Activated CD4-positive, alpha-beta T cell treated with anti-CD3 and anti-CD28 coated beads, Interleukin-2, amount 10 ng/mL, durations not matched to agents 24 days and 14 days (primary cell): ENCODE data around the gene HDC. TPM values are rescaled to one million over a fixed set of nuclear protein-coding genes. Genes with fewer than 3 reads are reported as not detected.

Experiments
- DNase-seq: peaks from one replicate; pipeline ENCODE4 v3.0.0; 2022
- H3K27ac Mint-ChIP-seq: one replicate; pipeline ENCODE4 v1.8.0; 2022; ENCODE audit warnings: mild to moderate bottlenecking, mixed read lengths
- H3K27me3 Mint-ChIP-seq: one replicate; pipeline ENCODE4 v1.8.0; 2022; ENCODE audit warnings: mixed read lengths
- H3K36me3 Mint-ChIP-seq: one replicate; pipeline ENCODE4 v1.8.0; 2022; ENCODE audit warnings: low read depth, mild to moderate bottlenecking, mixed read lengths
- H3K4me1 Mint-ChIP-seq: one replicate; pipeline ENCODE4 v1.8.0; 2021; ENCODE audit warnings: mixed read lengths
- H3K4me3 Mint-ChIP-seq: one replicate; pipeline ENCODE4 v1.8.0; 2022; ENCODE audit warnings: mild to moderate bottlenecking, moderate library complexity, mixed read lengths
- H3K9me3 Mint-ChIP-seq: one replicate; pipeline ENCODE4 v1.8.0; 2021; ENCODE audit warnings: mixed read lengths
- intact Hi-C: fragments of 100-400 bp; cut with micrococcal nuclease; formaldehyde crosslinking; loops from one replicate; pipeline ENCODE4 v1.15.1; 2023
- total RNA-seq: library from RNA; stranded (reverse); gene quantifications from 2 replicates; pipeline ENCODE4 v1.2.3, GENCODE V29; 2022

HDC gene
- total RNA-seq, result 2.7 and 3.1 TPM in 2 replicates

DNA sequence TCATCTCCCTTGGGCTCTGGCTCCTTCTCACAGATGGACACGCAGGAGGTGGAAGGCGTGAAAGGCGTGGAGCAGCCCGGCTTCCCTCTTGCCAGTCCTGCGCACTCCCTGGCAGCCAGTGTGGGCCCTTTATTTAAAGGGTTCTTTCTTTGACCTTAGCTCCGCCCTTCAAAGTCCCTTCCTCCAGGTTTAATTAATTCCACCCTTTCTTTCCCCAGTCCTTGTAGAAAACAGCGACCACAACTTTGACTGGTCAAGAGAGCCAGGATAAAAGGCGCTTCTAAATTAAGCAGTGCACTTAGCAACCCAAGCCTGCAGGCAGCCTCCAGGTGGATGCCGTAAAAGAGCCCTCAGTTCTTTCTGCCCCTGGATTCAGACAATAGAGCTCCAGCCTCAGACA lies at the start of gene HDC:
Gene HDC (minus strand): TSS at position 107 of the 400 bp plus-strand sequence. CDS start 103 bp downstream, at position 4.
- Mint-ChIP-seq H3K27ac (peak within 1 kb of the TSS; percentile 95), H3K36me3 (peaks cover 7% of the 10 kb centered on the region), H3K9me3 (peaks cover 6% of the 10 kb centered on the region), H3K27me3 (no peaks in the 10 kb centered on the region), H3K4me3 (no peak within 1 kb of the TSS), H3K4me1 (peaks cover 39% of the 10 kb centered on the region)
- intact Hi-C loops, result no loop called here
- peak; percentile 49 for DNase-seq

DNA sequence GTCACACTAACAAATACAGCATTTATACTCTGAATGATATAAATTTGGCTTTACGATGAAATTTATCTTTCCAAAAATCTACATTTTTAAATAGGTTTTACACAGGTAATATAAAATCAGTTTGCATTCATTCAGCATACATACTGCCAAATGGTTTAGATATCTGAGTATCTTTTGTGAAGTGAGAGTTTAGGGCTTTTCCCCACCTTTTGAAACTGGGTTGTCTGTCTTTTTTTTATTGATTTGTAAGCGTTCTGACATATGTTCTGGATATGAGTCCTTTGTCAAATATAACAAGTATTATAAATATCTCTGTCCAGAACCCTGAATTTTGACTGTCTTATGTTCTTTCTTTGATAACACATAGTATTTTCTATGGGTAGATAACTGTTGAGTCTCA lies 47.1 kb upstream of the HDC start:
- Mint-ChIP-seq H3K4me3 (no peak overlapping the region), H3K9me3 (peaks cover 8% of the 10 kb centered on the region), H3K27ac (no peak overlapping the region), H3K4me1 (peaks cover 16% of the 10 kb centered on the region), H3K36me3 (peaks cover 27% of the 10 kb centered on the region), H3K27me3 (no peaks in the 10 kb centered on the region)
- intact Hi-C loops, result loop anchor here (5.0 to 10.0 kb wide), 4 partner anchors 165 to 1078 kb away; no protein-coding TSS in a partner anchor
- DNase-seq, result no peak

DNA sequence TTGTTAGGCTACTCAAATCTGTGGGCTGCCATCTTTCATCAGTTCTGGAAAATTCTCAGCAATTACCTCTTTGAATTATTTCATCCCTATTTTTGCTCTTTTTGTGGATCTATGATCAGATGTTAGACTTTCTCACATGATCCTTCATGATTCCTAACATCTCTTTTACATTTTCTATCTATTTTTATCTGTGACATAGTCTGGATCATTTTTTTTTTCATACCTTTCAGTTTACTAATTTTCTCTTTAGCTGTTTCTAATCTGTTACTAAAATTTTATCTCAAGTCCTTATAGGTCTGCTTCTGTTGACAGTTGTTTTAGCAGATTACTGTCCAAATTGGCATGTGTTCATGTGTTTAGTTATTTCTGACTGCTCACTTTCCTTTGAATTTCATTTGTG lies 42.3 kb upstream of the HDC start:
- DNase-seq, result no peak

GRCh38 chr15:50304836-50305235 lies 39.3 kb upstream of the HDC start:
- intact Hi-C loops, result no loop called here
- no peak for DNase-seq
- H3K27ac Mint-ChIP-seq, result no peak overlapping the region
- H3K4me1 Mint-ChIP-seq, result no peaks in the 10 kb centered on the region
- no peak overlapping the region for H3K4me3 Mint-ChIP-seq
- H3K27me3 Mint-ChIP-seq, result no peaks in the 10 kb centered on the region
- H3K36me3 Mint-ChIP-seq, result peaks cover 74% of the 10 kb centered on the region
- H3K9me3 Mint-ChIP-seq, result peaks cover 17% of the 10 kb centered on the region

More for the DNA sequence above, 42.3 kb upstream of the HDC start:
- Mint-ChIP-seq H3K4me3 (no peak overlapping the region), H3K36me3 (peaks cover 52% of the 10 kb centered on the region), H3K4me1 (peaks cover 4% of the 10 kb centered on the region), H3K27me3 (no peaks in the 10 kb centered on the region), H3K27ac (no peak overlapping the region), H3K9me3 (peaks cover 17% of the 10 kb centered on the region)
- intact Hi-C loops, result no loop called here

- DNase-seq, result no peak
- Mint-ChIP-seq H3K9me3 (peaks cover 8% of the 10 kb centered on the region), H3K36me3 (peaks cover 71% of the 10 kb centered on the region), H3K27me3 (no peaks in the 10 kb centered on the region), H3K4me3 (no peak overlapping the region), H3K4me1 (no peaks in the 10 kb centered on the region), H3K27ac (no peak overlapping the region)
- intact Hi-C loops, result no loop called here
Measured at GRCh38 chr15:50302581-50302980, 37.1 kb upstream of the HDC start.

DNA sequence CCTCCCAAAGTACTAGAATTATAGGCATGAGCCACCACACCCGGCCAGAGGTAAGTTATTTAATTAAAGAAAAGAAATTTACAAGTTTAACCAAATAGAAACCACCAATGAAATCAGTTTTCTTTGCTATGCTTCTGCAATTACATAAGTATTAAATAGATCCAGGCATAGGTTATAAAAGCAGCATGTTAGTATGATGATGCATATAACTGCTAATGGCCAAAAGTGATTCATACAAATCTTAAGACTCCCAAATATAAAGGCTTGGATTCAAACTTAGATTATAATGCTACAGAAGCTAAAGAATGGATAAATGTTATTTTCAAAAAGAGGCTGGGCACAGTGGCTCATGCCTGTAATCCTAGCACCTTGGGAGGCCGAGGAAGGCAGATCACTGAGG lies 32.8 kb upstream of the HDC start:
- no peaks in the 10 kb centered on the region for H3K27me3 Mint-ChIP-seq
- H3K9me3 Mint-ChIP-seq, result no peaks in the 10 kb centered on the region
- peaks cover 3% of the 10 kb centered on the region for H3K4me1 Mint-ChIP-seq
- peaks cover 66% of the 10 kb centered on the region for H3K36me3 Mint-ChIP-seq
- H3K27ac Mint-ChIP-seq, result no peak overlapping the region
- intact Hi-C loops, result loop anchor here (5.0 kb wide), 1 partner anchor 36 kb away; no protein-coding TSS in a partner anchor
- no peak for DNase-seq
- H3K4me3 Mint-ChIP-seq, result no peak overlapping the region

DNA sequence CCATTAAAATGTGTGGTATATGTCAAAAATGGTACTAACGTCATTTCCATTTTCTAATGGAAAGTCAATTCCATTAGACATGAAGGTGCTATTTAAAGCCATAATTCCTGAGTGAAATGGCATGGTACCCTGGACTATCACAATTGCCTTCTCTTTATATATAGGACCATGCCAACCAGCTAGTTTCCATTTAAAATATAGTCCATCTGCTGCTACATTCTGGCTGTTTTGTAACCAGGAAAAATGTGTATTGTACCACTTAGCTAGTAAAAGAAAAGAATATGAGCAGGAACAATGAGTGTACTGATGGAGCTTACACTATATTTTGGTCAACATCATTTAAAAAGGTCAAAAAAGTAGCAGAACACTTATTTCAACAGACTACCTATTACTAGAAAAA lies 30.4 kb upstream of the HDC start:
- H3K9me3 Mint-ChIP-seq, result no peaks in the 10 kb centered on the region
- peaks cover 3% of the 10 kb centered on the region for H3K4me1 Mint-ChIP-seq
- H3K27ac Mint-ChIP-seq, result no peak overlapping the region
- intact Hi-C loops, result loop anchor here (5.0 kb wide), 1 partner anchor 34 kb away; no protein-coding TSS in a partner anchor
- peaks cover 54% of the 10 kb centered on the region for H3K36me3 Mint-ChIP-seq
- no peak overlapping the region for H3K4me3 Mint-ChIP-seq
- DNase-seq, result no peak
- no peaks in the 10 kb centered on the region for H3K27me3 Mint-ChIP-seq

DNA sequence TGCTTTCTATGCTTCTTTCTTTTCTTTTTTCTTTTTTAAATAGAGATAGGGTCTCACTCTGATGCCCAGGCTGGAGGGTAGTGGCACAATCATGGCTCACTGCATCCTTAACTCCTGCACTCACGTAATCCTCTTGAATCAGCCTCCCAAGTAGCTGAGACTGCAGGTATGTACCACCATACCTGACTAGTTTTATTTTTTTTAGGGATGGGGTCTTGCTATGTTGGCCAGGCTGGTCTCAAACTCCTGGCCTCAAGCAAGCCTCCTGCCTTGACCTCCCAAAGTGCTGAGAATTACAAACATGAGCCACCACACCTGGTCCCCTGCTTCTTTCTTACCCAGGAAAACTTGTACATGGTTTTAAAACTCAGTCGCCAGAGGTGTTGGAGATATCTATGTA lies 24.2 kb upstream of the HDC start:
- H3K4me3 Mint-ChIP-seq, result no peak overlapping the region
- intact Hi-C loops, result no loop called here

DNA sequence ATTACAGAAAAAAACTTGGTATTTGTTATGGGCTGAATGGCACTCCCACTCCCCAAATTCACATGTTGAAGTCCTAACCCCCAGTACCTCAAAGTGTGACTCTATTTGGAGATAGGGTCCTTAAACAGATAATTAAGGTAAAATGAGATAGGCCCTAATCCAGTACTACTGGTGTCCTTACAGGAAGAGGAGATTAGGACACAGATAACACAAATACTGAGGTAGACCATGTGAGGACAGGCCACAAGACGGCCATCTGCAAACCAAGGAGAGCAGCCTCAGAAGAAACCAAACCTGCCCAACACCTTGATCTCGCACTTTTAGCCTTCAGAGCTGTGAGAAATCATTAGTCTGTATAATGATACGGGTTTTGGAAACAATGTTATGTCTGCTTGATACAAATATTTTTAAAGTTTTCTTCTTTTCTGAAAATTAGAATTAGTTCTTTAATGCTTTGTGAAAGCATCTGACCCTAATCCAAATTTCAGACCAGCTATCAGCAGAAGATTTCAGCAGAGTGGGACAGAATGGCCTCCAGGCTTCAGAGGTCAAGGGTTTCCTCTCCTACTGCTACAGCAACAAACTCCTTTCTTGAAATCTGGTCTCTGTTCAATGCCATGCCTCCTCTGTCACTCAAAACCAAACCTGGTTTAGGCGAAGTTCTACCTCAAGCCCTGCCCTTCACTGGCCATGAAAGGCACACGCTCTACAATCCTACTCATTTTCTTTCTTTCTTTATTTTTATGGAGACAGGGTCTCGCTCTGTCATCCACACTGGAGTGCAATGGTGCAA lies 22.0 kb upstream of the HDC start:
- Mint-ChIP-seq H3K27ac (no peak overlapping the region), H3K9me3 (no peaks in the 10 kb centered on the region), H3K27me3 (no peaks in the 10 kb centered on the region), H3K36me3 (peaks cover 54% of the 10 kb centered on the region), H3K4me3 (no peak overlapping the region), H3K4me1 (peaks cover 6% of the 10 kb centered on the region)
- no peak for DNase-seq
- intact Hi-C loops, result no loop called here

More for the DNA sequence above, 24.2 kb upstream of the HDC start:
- Mint-ChIP-seq H3K4me1 (peaks cover 6% of the 10 kb centered on the region), H3K27me3 (no peaks in the 10 kb centered on the region), H3K36me3 (peaks cover 50% of the 10 kb centered on the region), H3K9me3 (no peaks in the 10 kb centered on the region), H3K27ac (peak overlapping the region; percentile 56)
- no peak for DNase-seq

- H3K27me3 Mint-ChIP-seq, result no peaks in the 10 kb centered on the region
- H3K36me3 Mint-ChIP-seq, result peaks cover 44% of the 10 kb centered on the region
- H3K27ac Mint-ChIP-seq, result no peak overlapping the region
- peaks cover 7% of the 10 kb centered on the region for H3K4me1 Mint-ChIP-seq
- no peak for DNase-seq
- no peaks in the 10 kb centered on the region for H3K9me3 Mint-ChIP-seq
- intact Hi-C loops, result no loop called here
- no peak overlapping the region for H3K4me3 Mint-ChIP-seq
Measured at GRCh38 chr15:50281427-50281826, 15.9 kb upstream of the HDC start.

- H3K4me1 Mint-ChIP-seq, result peaks cover 11% of the 10 kb centered on the region
- H3K4me3 Mint-ChIP-seq, result no peak overlapping the region
- intact Hi-C loops, result no loop called here
- H3K9me3 Mint-ChIP-seq, result no peaks in the 10 kb centered on the region
- DNase-seq, result peak; percentile 47
- no peak overlapping the region for H3K27ac Mint-ChIP-seq
- peaks cover 42% of the 10 kb centered on the region for H3K36me3 Mint-ChIP-seq
- H3K27me3 Mint-ChIP-seq, result no peaks in the 10 kb centered on the region
Measured at GRCh38 chr15:50280271-50280670, 14.7 kb upstream of the HDC start.

DNA sequence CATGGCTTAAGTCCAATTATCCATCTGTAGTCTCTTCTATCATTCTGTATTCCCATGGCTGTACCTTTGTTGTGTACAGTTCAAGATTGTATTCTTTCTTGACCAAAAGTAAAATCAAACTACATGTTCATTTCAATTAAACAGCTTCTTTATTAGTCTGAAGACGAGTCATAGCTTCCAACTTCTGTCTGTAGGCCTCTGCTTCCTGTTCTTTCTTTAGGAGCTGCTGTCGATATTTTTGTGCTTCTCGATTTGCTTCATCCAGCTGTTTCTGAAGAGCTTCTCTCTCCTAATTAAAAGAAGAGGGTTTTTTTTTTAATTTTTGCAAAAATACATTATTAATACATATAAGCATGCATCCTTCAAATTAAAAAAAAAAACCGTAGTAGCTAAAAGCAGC lies 13.0 kb upstream of the HDC start:
- Mint-ChIP-seq H3K27me3 (no peaks in the 10 kb centered on the region), H3K36me3 (peaks cover 33% of the 10 kb centered on the region), H3K4me3 (no peak overlapping the region), H3K27ac (no peak overlapping the region), H3K9me3 (no peaks in the 10 kb centered on the region), H3K4me1 (peaks cover 15% of the 10 kb centered on the region)
- intact Hi-C loops, result no loop called here
- DNase-seq, result no peak

DNA sequence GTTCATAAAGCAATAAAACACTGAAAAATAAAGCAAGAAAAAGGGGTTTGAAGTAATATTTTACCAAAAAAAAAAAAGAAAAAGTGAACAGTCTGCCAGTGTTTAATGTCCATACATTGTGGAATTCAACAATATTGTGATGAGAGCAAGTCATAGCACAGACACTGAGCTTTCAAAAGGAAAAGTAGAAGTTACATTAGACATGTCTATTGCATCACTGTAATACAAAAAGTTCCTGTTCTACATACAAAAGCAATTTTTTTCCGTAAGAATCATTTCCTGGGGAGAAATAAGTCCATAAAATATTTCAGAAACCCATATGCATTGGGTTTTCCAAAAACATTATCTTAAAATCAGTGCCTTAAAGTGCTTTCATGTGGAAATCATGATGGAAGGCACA lies 11.8 kb upstream of the HDC start:
- no peak for DNase-seq
- H3K9me3 Mint-ChIP-seq, result no peaks in the 10 kb centered on the region
- H3K27me3 Mint-ChIP-seq, result no peaks in the 10 kb centered on the region
- peaks cover 15% of the 10 kb centered on the region for H3K4me1 Mint-ChIP-seq
- H3K27ac Mint-ChIP-seq, result no peak overlapping the region
- H3K36me3 Mint-ChIP-seq, result peaks cover 32% of the 10 kb centered on the region
- H3K4me3 Mint-ChIP-seq, result no peak overlapping the region
- intact Hi-C loops, result no loop called here

DNA sequence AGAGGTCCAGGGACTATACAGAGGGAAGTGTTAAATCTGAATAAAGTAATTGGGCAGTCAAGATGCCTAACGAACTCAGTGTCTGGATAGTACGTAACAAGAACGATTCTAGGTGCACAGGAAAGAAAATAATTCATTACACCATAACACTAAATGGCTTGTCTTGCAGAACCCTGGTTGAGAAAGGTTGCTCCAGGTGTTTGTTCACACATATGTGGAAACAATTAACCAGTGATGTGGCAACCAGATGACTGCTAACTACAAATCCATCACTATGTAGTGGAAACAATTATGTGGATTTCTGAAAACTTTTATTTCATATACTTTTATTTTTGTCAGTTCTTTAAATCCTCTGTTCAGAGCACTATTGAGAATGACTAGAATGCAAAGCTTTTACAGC lies 10.4 kb upstream of the HDC start:
- peak; percentile 44 for DNase-seq
- Mint-ChIP-seq H3K27ac (no peak overlapping the region), H3K4me3 (no peak overlapping the region), H3K4me1 (peaks cover 15% of the 10 kb centered on the region), H3K36me3 (peaks cover 31% of the 10 kb centered on the region), H3K9me3 (no peaks in the 10 kb centered on the region), H3K27me3 (no peaks in the 10 kb centered on the region)
- intact Hi-C loops, result loop anchor here (1.0 kb wide), 2 partner anchors 14 to 27 kb away; no protein-coding TSS in a partner anchor
